Lung (tissue), 12 donors: ENCODE measurements around the gene KLF16. TPM values are rescaled to one million over a fixed set of nuclear protein-coding genes. Genes with fewer than 3 reads are reported as not detected.

Experiments used
- ATAC-seq: fragments of 200-7000 bp; cut with Tn5 transposase; one replicate; pipeline ENCODE4 v1.9.1; 2020; ENCODE audit warnings: moderate number of reproducible peaks; ENCODE audit not compliant: insufficient read depth, low FRiP score
- DNase-seq, 3 donors: peaks; one replicate each; pipeline ENCODE4 v3.0.0-alpha.2; 2013 to 2017
- H3K27ac ChIP-seq, 2 donors: one replicate each; pipeline ENCODE4 v1.5.1; 2013; ENCODE audit warnings: mild to moderate bottlenecking in 2 of 2, moderate library complexity in 2 of 2, control low read depth in 1 of 2, inconsistent platforms in 1 of 2, low read depth in 1 of 2, low read length in 1 of 2
- H3K27me3 ChIP-seq, 3 donors: one replicate each; pipeline ENCODE4 v1.5.1; 2013; ENCODE audit warnings: low read length in 2 of 3; ENCODE audit not compliant: control insufficient read depth in 3 of 3, insufficient read depth in 3 of 3
- H3K36me3 ChIP-seq, 4 donors: one replicate each; pipeline ENCODE4 v1.5.1; 2013; ENCODE audit warnings: low read length in 4 of 4, mild to moderate bottlenecking in 1 of 4, moderate library complexity in 1 of 4; ENCODE audit not compliant: control insufficient read depth in 4 of 4, insufficient read depth in 4 of 4
- H3K4me1 ChIP-seq, 5 donors: one replicate each; pipeline ENCODE4 v1.5.1; 2013; ENCODE audit warnings: low read length in 5 of 5, mild to moderate bottlenecking in 2 of 5, moderate library complexity in 1 of 5; ENCODE audit not compliant: control insufficient read depth in 5 of 5, insufficient read depth in 5 of 5
- H3K4me3 ChIP-seq: one replicate; pipeline ENCODE4 v1.5.1; 2013; ENCODE audit warnings: mild to moderate bottlenecking, control low read depth, moderate library complexity
- H3K9ac ChIP-seq, 2 donors: one replicate each; pipeline ENCODE4 v1.5.1; 2013; ENCODE audit warnings: low read length in 2 of 2, control low read depth in 1 of 2; ENCODE audit not compliant: insufficient read depth in 1 of 2
- H3K9me3 ChIP-seq, 4 donors: one replicate each; pipeline ENCODE4 v1.5.1; 2013; ENCODE audit warnings: low read length in 3 of 4, mild to moderate bottlenecking in 1 of 4, moderate library complexity in 1 of 4; ENCODE audit not compliant: control insufficient read depth in 4 of 4, insufficient read depth in 3 of 4
- WGBS, 2 donors: extraction: QIAGEN DNeasy Blood & Tissue Kit; methylation state at CpG; one replicate each; pipeline ENCODE4 v1.1.7; 2013; 5-methylcytosine and 5-hydroxymethylcytosine counted together
- polyA plus RNA-seq, 2 donors: library from polyadenylated mRNA; stranded (reverse); fragments of 200-250 nt; gene quantifications; one replicate each; pipeline ENCODE4 v1.2.1, GENCODE V29; 2013
- total RNA-seq, 2 donors: library from RNA; depleted of rRNA in 1 of 2; stranded (reverse); fragments of >200 nt in 1 of 2; gene quantifications; one replicate each; pipeline ENCODE4 v1.2.1, GENCODE V29; 2014 to 2021
- TF ChIP-seq, protein P1 (sequence below): IDR thresholded peaks from 2 replicates; pipeline ENCODE4 v1.5.1; 2012; ENCODE audit warnings: mild to moderate bottlenecking; ENCODE audit errors: control extremely low read depth, extremely low read depth
- donor health status: control.
- donor health status: control.
- donor health status: Bipolar disorder and iron deficiency.
- donor health status: healthy.
- donor health status: DM: yes; HTN: yes; CAD: no.

Gene KLF16
- total and polyA plus RNA-seq, 4 donors = 3.3 to 25.6 (median 15.8) TPM

DNA sequence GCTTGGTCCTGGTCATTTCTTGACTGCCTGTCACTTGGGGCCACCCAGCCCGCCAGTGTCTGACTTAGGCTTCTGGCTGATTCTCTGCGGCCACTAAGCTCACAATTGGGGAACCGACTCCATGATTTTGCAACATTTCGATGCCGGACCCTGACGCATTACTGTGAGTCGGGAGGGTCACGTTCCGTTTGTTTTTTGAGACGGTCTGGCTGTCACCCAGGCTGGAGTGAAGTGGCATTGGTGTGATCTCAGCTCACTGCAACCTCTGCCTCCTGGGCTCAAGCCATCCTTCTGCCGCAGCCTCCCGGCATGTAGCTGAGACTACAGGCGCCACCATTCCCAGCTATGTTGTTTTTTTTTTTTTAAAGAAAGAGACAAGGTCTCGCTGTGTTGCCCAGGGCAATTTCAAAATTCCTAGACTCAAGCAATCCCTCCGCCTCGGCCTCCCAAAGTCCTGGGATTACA is 38.6 kb upstream of the KLF16 start:
- H3K36me3 ChIP-seq = no peaks in the 10 kb centered on the region
- no peak for DNase-seq
- WGBS, 2 donors = 39 to 67% methylated on average over 16 of the region's 16 CpGs
- H3K4me1 ChIP-seq = peaks cover 0 to 14% (median 7%) of the 10 kb centered on the region in 5 donors
- no peak overlapping the region for H3K9ac ChIP-seq
- no peaks in the 10 kb centered on the region for H3K27me3 ChIP-seq
- ATAC-seq = no peak
- no peak overlapping the region for H3K4me3 ChIP-seq
- H3K27ac ChIP-seq = peak overlapping the region in 1 of 2 donors; percentile 74
- H3K9me3 ChIP-seq = no peaks in the 10 kb centered on the region
- TF ChIP-seq, protein P1, sequence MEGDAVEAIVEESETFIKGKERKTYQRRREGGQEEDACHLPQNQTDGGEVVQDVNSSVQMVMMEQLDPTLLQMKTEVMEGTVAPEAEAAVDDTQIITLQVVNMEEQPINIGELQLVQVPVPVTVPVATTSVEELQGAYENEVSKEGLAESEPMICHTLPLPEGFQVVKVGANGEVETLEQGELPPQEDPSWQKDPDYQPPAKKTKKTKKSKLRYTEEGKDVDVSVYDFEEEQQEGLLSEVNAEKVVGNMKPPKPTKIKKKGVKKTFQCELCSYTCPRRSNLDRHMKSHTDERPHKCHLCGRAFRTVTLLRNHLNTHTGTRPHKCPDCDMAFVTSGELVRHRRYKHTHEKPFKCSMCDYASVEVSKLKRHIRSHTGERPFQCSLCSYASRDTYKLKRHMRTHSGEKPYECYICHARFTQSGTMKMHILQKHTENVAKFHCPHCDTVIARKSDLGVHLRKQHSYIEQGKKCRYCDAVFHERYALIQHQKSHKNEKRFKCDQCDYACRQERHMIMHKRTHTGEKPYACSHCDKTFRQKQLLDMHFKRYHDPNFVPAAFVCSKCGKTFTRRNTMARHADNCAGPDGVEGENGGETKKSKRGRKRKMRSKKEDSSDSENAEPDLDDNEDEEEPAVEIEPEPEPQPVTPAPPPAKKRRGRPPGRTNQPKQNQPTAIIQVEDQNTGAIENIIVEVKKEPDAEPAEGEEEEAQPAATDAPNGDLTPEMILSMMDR = no peak

DNA sequence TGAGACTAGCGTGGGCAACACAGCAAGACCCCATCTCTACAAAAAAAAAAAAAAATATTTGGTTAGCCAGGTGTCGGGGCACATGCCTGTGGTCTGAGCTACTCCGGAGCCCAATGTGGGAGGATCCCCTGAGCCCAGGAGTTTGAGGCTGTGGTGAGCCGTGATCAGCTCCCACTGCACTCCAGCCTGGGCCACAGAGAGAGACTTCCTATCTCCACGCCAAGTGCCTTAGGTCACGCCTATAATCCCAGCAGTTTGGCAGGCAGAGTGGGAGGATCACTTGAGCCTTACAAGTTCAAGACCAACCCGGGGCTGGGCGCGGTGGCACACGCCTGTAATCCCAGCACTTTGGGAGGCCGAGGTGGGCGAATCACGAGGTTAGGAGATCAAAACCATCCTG is 33.1 kb upstream of the KLF16 start:
- H3K27ac ChIP-seq = peak overlapping the region in 1 of 2 donors; percentile 13
- DNase-seq = no peak

DNA sequence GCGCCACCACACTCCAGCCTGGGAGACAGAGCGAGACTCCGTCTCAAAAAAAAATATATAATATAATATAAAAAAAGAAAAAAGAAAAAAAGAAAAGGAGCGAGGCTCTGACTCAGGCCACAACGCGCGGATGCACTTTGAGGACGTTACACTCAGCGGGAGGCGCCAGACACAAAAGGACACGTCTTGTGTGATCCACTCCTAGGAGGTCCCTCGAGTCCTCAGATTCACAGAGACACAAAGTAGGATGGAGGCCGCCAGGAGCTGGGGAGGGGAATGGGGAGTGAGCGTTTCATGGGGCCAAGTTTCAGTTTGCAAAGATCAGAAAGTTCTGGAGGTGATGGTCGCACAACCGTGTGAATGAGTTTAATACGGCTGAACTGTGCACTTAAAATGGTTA is 30.4 kb upstream of the KLF16 start:
- Histone ChIP-seq H3K4me3 (no peak overlapping the region), H3K9me3 (no peaks in the 10 kb centered on the region), H3K36me3 (no peaks in the 10 kb centered on the region), H3K9ac (no peak overlapping the region), H3K27ac (no peak overlapping the region), H3K27me3 (no peaks in the 10 kb centered on the region), H3K4me1 (peaks cover 0 to 7% (median 3%) of the 10 kb centered on the region in 5 donors)
- WGBS, 2 donors = 90 to 91% methylated on average over 17 of the region's 17 CpGs
- ATAC-seq (no peak), DNase-seq (no peak)
- TF ChIP-seq, protein P1 = no peak

More for the DNA sequence above, 33.1 kb upstream of the KLF16 start:
- Histone ChIP-seq H3K27me3 (no peaks in the 10 kb centered on the region), H3K9ac (no peak overlapping the region), H3K9me3 (no peaks in the 10 kb centered on the region), H3K4me1 (peaks cover 0 to 7% (median 3%) of the 10 kb centered on the region in 5 donors), H3K4me3 (no peak overlapping the region), H3K36me3 (no peaks in the 10 kb centered on the region)
- TF ChIP-seq, protein P1 = no peak
- 69 to 79% methylated on average over 13 of the region's 13 CpGs for WGBS, 2 donors
- ATAC-seq = no peak

DNA sequence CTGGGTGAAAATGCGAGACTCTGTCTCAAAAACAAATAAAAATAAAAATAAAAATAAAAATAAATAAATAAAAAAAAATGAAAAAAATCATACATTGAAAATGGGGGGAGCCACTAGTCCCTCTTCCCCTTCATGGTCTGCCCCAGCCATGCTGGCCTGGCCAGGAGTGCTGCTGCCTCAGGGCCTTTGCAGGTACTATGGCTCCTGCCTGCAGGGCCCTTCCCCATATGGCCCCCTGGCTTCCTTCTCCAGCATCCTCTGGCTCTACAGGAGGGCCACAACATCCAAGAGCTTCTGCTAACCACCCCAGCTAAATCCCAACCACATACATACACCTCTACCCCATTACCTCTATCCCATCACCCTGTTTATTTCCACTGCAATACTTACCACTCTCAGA is 26.5 kb upstream of the KLF16 start:
- Histone ChIP-seq H3K4me3 (no peak overlapping the region), H3K36me3 (no peaks in the 10 kb centered on the region), H3K27me3 (no peaks in the 10 kb centered on the region), H3K9ac (no peak overlapping the region), H3K27ac (peak overlapping the region in 1 of 2 donors; percentile 22), H3K9me3 (no peaks in the 10 kb centered on the region), H3K4me1 (no peaks in the 10 kb centered on the region)
- no peak for ATAC-seq
- 94 to 96% methylated on average over 1 of the region's 1 CpG for WGBS, 2 donors
- TF ChIP-seq, protein P1 = no peak
- no peak for DNase-seq
